ENCODE measurements around the gene LARGE2. TPM values are rescaled to one million over a fixed set of nuclear protein-coding genes. Genes with fewer than 3 reads are reported as not detected.

LARGE2 gene
- total and polyA plus RNA-seq, 10 donors, result 2.5 to 18.8 (median 6.2) TPM

DNA sequence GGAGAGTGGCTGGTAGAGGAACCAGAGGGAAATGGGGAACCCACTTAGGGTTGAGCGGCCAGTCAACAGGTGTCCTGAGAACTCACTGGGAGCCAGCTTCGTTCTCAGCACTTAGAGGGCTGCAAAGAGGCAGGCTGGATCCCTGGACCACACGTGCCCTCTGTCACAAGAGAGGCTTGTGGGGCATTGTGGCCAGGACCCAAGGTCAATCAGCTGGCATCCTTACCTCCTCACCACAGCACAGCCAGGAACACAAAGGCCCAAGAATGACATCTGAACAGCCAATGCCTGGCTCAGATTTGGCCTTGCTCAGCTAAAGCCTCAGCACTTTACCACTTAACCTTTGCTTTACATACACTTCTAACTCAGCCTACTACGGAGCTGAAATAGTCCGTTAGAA lies 29.6 kb upstream of the LARGE2 start:
- 69 to 78% (median 76%) methylated on average over 5 of the region's 5 CpGs for WGBS, 5 donors
- H3K4me1 ChIP-seq, result no peaks in the 10 kb centered on the region
- peaks cover 0 to 41% (median 4%) of the 10 kb centered on the region in 7 donors for H3K27me3 ChIP-seq (replicated peaks in 1 of 7)
- H3K4me3 ChIP-seq, result no peak overlapping the region
- TF ChIP-seq, protein P1, sequence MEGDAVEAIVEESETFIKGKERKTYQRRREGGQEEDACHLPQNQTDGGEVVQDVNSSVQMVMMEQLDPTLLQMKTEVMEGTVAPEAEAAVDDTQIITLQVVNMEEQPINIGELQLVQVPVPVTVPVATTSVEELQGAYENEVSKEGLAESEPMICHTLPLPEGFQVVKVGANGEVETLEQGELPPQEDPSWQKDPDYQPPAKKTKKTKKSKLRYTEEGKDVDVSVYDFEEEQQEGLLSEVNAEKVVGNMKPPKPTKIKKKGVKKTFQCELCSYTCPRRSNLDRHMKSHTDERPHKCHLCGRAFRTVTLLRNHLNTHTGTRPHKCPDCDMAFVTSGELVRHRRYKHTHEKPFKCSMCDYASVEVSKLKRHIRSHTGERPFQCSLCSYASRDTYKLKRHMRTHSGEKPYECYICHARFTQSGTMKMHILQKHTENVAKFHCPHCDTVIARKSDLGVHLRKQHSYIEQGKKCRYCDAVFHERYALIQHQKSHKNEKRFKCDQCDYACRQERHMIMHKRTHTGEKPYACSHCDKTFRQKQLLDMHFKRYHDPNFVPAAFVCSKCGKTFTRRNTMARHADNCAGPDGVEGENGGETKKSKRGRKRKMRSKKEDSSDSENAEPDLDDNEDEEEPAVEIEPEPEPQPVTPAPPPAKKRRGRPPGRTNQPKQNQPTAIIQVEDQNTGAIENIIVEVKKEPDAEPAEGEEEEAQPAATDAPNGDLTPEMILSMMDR (IDR thresholded peaks at IDR 0.05 in 8 of 11, conservative IDR thresholded peaks at IDR 0.05 in 3 of 11), result no peak
- TF ChIP-seq POLR2AphosphoS5 (IDR thresholded peaks at IDR 0.05) (no peak), POLR2A (IDR thresholded peaks at IDR 0.05) (no peak)
- H3K9me3 ChIP-seq, result no peaks in the 10 kb centered on the region
- intact Hi-C loops (cut with DNase I; ENCODE audit: low total_unique reads), result no loop called here
- no peaks in the 10 kb centered on the region for H3K36me3 ChIP-seq
- DNase-seq, result no peak
- H3K27ac ChIP-seq, result no peak overlapping the region

DNA sequence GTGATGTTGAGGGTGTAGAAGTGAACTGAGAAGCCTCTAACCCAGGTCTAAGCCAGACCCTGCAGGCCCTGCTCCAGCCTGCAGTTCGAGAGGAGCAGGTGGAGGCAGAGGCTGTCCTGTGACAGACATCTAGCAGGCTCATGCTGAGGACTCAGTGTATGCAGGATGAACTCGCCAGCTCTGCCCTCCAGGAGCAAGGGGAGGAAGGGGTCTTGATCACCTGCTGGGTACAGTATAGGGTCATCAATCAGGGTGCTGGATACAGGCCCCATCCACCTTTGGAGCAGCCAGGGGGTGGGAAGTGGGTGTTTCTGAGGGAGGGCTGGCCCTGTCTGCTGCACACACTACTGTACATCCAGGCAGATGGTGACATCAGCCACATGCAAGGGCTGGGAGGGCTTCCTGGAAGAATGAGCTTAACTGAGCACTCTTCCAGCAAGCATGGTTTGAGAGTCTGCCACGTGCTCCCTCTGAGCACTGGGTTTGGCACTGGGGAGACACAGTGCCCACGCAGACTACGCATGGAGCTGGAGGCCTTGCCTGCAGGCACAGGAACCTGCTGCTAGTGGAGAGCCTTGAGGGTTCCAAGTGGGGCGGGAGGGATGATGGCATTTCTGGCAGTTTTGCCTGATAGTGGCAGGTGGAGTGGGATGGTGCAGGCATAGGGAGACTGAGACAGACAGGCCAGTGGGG lies 27.8 kb upstream of the LARGE2 start:
- no peak for TF ChIP-seq POLR2AphosphoS5 (IDR thresholded peaks at IDR 0.05)
- TF ChIP-seq, protein P1 (IDR thresholded peaks at IDR 0.05 in 8 of 11, conservative IDR thresholded peaks at IDR 0.05 in 3 of 11), result no peak
- TF ChIP-seq POLR2A (IDR thresholded peaks at IDR 0.05), result no peak
- intact Hi-C loops (cut with DNase I; ENCODE audit: low total_unique reads), result no loop called here
- Histone ChIP-seq H3K27me3 (replicated peaks in 1 of 7) (peaks cover 0 to 59% (median 9%) of the 10 kb centered on the region in 7 donors), H3K9me3 (no peaks in the 10 kb centered on the region), H3K36me3 (no peaks in the 10 kb centered on the region), H3K4me3 (no peak overlapping the region), H3K27ac (no peak overlapping the region), H3K4me1 (peaks cover 5 to 13% (median 10%) of the 10 kb centered on the region in 6 donors)
- 78 to 90% (median 86%) methylated on average over 4 to 6 of the region's 6 CpGs for WGBS, 5 donors
- DNase-seq, result no peak

DNA sequence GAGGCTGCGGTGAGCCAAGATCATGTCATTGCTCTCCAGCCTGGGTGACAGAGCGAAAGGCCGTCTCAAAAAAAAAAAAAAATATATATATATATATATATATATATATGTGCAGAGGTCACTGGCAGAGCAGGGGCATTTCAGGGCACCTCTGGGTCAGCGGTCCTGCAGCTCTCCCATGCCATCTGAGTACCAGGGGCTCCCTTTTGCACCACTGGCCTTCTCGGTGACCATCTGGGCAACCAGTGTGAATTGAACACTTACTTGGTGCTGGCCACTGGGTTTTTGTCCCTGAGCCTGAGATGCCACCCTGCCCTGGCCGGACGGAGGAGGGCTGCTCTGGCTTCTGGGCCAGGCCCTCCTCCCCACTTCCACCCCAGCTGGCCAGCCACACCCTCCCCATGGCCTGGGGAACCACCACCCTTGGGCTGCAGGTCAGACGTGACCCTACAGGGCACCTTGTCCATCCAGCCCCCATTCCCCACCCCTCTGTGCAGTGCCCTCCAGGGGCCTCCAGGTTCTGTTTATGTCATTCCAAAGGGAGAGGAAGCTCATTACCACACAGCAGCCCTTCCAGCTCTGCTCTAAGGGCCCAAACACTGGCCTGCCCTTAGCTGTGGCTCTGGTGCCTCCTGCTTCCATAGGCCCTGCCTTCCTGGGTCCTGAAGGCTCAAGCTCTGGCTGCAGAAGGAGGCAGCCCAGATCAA lies 26.8 kb upstream of the LARGE2 start:
- H3K27ac ChIP-seq, result no peak overlapping the region
- TF ChIP-seq, protein P1 (IDR thresholded peaks at IDR 0.05 in 8 of 11, conservative IDR thresholded peaks at IDR 0.05 in 3 of 11), result no peak
- TF ChIP-seq POLR2AphosphoS5 (IDR thresholded peaks at IDR 0.05) (no peak), POLR2A (IDR thresholded peaks at IDR 0.05) (no peak)
- H3K4me1 ChIP-seq, result peaks cover 5 to 20% (median 15%) of the 10 kb centered on the region in 6 donors
- WGBS, 5 donors, result 86 to 97% (median 90%) methylated on average over 8 of the region's 8 CpGs
- DNase-seq, result no peak
- no peaks in the 10 kb centered on the region for H3K36me3 ChIP-seq
- no peaks in the 10 kb centered on the region for H3K9me3 ChIP-seq
- peaks cover 0 to 69% (median 13%) of the 10 kb centered on the region in 7 donors for H3K27me3 ChIP-seq (replicated peaks in 1 of 7)
- intact Hi-C loops (cut with DNase I; ENCODE audit: low total_unique reads), result no loop called here
- H3K4me3 ChIP-seq, result no peak overlapping the region

DNA sequence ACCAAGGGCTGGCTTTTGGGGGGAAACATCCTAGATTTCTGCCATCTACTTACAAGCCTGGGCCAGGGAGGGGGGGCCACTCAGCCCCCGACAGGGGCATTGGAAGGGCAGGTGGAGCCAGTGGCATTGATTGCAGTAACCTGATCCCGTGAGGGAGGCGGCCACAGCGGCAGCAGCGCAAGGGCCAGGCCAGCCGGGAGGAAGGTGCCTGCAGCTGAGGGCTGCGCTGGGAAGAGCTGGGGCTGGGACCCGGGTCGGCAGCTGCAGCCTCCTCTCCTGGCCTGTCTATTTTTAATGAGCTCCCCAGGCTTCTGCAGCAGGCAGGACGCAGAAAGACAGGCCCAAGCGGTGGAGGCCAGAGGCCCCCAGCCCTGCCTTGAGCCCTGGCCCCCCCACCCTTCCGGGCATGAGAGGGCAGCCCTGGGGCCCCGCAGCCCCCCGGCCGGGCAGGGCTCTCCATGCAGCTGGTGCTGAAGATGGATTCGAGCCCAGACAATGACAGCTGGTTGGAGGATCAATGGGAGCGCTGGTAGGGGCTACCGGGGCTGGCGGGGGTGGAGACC lies 26.0 kb upstream of the LARGE2 start:
- Histone ChIP-seq H3K36me3 (no peaks in the 10 kb centered on the region), H3K4me3 (no peak overlapping the region), H3K27ac (no peak overlapping the region), H3K4me1 (peaks cover 5 to 24% (median 16%) of the 10 kb centered on the region in 6 donors), H3K9me3 (no peaks in the 10 kb centered on the region), H3K27me3 (replicated peaks in 1 of 7) (peaks cover 0 to 75% (median 13%) of the 10 kb centered on the region in 7 donors)
- TF ChIP-seq POLR2AphosphoS5 (IDR thresholded peaks at IDR 0.05) (no peak), POLR2A (IDR thresholded peaks at IDR 0.05) (no peak)
- TF ChIP-seq, protein P1 (IDR thresholded peaks at IDR 0.05 in 8 of 11, conservative IDR thresholded peaks at IDR 0.05 in 3 of 11), result no peak
- WGBS, 5 donors, result 21 to 33% (median 27%) methylated on average over 11 to 19 of the region's 19 CpGs
- no peak for DNase-seq
- intact Hi-C loops (cut with DNase I; ENCODE audit: low total_unique reads), result no loop called here
